HL-60 (cell line): Measurements from ENCODE around the gene ITSN2.

ENCODE experiments used
- DNase-seq, 2 experiments: peaks; one replicate each; pipeline ENCODE4 v3.0.0-alpha.2; 2010 to 2020; ENCODE audit warnings: low read depth in 1 of 2, low spot score in 1 of 2
- H3K27ac ChIP-seq: fragments of 250-450 bp; sonication (Bioruptor Pico); replicated peaks from 2 replicates; pipeline ENCODE4 v1.5.1; 2020; ENCODE audit warnings: mild to moderate bottlenecking, moderate library complexity
- H3K27me3 ChIP-seq: fragments of 250-450 bp; sonication (Bioruptor Pico); 2 replicates; pipeline ENCODE4 v1.5.1; 2021; ENCODE audit warnings: mild to moderate bottlenecking, moderate library complexity; ENCODE audit not compliant: insufficient read depth, poor library complexity, severe bottlenecking
- H3K4me3 ChIP-seq: replicated peaks from 2 replicates; pipeline ENCODE4 v1.5.1; 2011; ENCODE audit warnings: mild to moderate bottlenecking, control low read depth, low read length; ENCODE audit not compliant: insufficient read depth
- CTCF ChIP-seq: IDR thresholded peaks from one replicate; pipeline ENCODE4 v1.5.1; 2011; ENCODE audit warnings: low read length, control low read depth, inconsistent platforms; ENCODE audit not compliant: insufficient read depth
- GABPA ChIP-seq: IDR thresholded peaks from 2 replicates; pipeline ENCODE4 v1.6.1; 2012; ENCODE audit warnings: low read depth
- POLR2AphosphoS5 ChIP-seq: IDR thresholded peaks from 2 replicates; pipeline ENCODE4 v1.6.1; 2012; ENCODE audit warnings: low read depth
- REST ChIP-seq: IDR thresholded peaks from 2 replicates; pipeline ENCODE4 v1.6.1; 2012; ENCODE audit warnings: low read depth; ENCODE audit not compliant: insufficient replicate concordance
- SPI1 ChIP-seq: IDR thresholded peaks from 2 replicates; pipeline ENCODE4 v1.6.1; 2012; ENCODE audit warnings: low read depth, mild to moderate bottlenecking, borderline replicate concordance

Gene ITSN2

GRCh38 chr2:24153478-24153877 is 206.9 kb downstream of the ITSN2 start:
- Histone ChIP-seq H3K27ac (no peak overlapping the region), H3K4me3 (no peak overlapping the region), H3K27me3 (no peaks in the 10 kb centered on the region)
- DNase-seq: no peak
- no peak for TF ChIP-seq SPI1
- no peak for TF ChIP-seq POLR2AphosphoS5
- no peak for TF ChIP-seq GABPA
- TF ChIP-seq CTCF: no peak
- no peak for TF ChIP-seq REST
